ENCODE results near the gene YWHAE. TPM values are rescaled to one million over a fixed set of nuclear protein-coding genes. Genes with fewer than 3 reads are reported as not detected.

The YWHAE gene
- total and polyA plus RNA-seq, 9 of the 15 experiments (the other 6 are each of a cell fraction or from before 2014, with no cell fraction given): 184 to 727 (median 448) TPM

DNA sequence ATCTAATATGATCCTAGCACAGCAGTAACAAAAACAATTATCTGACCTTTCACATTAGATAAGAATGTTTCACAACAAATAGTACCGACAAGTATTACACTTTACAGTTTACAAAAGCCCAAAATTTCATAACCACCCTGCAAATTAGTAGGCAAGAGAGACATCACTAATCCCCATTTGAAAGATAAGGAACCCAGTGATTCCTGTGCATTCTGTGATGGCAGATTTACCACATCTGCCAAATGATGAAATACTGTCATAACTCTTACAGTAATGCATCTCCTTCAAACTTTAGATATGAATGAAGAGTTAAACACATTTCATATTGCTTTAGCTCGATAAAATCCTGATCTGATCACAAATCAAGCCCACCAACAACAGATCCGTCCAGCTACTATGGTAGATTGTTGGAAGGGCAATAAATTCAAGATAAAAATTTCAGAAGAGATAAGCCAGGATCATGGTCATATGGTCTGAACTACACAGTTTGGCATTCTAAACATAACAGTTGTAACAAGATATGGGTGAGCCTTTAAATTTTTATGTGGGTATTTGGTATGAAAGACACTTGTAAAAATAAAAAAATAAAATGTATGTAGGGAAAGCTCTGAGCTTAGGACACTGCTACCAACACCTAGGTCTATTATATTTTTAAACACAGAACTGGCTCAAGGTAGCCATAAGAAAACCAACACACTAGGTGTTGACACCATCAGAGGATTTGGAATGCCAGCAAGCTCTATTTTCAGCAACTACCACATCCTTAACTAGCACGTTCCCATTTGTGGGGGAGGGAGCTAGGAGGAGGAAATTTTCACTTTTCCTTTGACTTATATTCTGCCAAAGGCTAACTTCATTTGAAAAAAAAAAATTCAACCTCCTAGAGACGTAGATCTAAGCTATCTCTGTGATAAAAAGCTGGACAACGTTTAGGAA, 9.3 kb downstream of the YWHAE start (continued):
- TF ChIP-seq, protein P1, sequence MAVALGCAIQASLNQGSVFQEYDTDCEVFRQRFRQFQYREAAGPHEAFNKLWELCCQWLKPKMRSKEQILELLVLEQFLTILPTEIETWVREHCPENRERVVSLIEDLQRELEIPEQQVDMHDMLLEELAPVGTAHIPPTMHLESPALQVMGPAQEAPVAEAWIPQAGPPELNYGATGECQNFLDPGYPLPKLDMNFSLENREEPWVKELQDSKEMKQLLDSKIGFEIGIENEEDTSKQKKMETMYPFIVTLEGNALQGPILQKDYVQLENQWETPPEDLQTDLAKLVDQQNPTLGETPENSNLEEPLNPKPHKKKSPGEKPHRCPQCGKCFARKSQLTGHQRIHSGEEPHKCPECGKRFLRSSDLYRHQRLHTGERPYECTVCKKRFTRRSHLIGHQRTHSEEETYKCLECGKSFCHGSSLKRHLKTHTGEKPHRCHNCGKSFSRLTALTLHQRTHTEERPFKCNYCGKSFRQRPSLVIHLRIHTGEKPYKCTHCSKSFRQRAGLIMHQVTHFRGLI (CRISPR knock-in tag; IDR thresholded peaks at IDR 0.05): no peak
- TF ChIP-seq TAF15 (IDR thresholded peaks at IDR 0.05; ENCODE audit: low read depth, low read length) (no peak), HCFC1 (IDR thresholded peaks at IDR 0.05; ENCODE audit: low read depth, low read length) (no peak), MYC (IDR thresholded peaks at IDR 0.05; ENCODE audit: low read depth, low read length) (no peak), MYC (CRISPR knock-in tag; IDR thresholded peaks at IDR 0.05; ENCODE audit: borderline replicate concordance, low read depth) (no peak), POLR2B (IDR thresholded peaks at IDR 0.05; ENCODE audit: low read depth, partially characterized antibody) (no peak), ZNF165 (CRISPR knock-in tag; IDR thresholded peaks at IDR 0.05; ENCODE audit: borderline replicate concordance) (no peak), ZNF785 (CRISPR knock-in tag; IDR thresholded peaks at IDR 0.05) (no peak), CREM (IDR thresholded peaks at IDR 0.05; ENCODE audit: low read depth) (no peak), ASH1L (IDR thresholded peaks at IDR 0.05; ENCODE audit: borderline replicate concordance, low read depth, partially characterized antibody) (no peak), RHOXF2B (CRISPR knock-in tag; conservative IDR thresholded peaks at IDR 0.05) (no peak), MBD2 (IDR thresholded peaks at IDR 0.05; ENCODE audit: borderline replicate concordance, low read depth) (no peak), STAT5A (IDR thresholded peaks at IDR 0.05; ENCODE audit: borderline replicate concordance, low read length) (no peak), HNRNPLL (IDR thresholded peaks at IDR 0.05; ENCODE audit: low read depth, low read length, poor library complexity, severe bottlenecking) (no peak), MAFF (IDR thresholded peaks at IDR 0.05; ENCODE audit: low read length) (no peak), ZNF551 (CRISPR knock-in tag; IDR thresholded peaks at IDR 0.05) (no peak), HIVEP1 (CRISPR knock-in tag; IDR thresholded peaks at IDR 0.05) (no peak), TSC22D4 (tag; IDR thresholded peaks at IDR 0.05) (no peak), NR4A1 (CRISPR knock-in tag; IDR thresholded peaks at IDR 0.05) (no peak), NR4A1 (tag; IDR thresholded peaks at IDR 0.05) (no peak)
- TF ChIP-seq, protein P2, sequence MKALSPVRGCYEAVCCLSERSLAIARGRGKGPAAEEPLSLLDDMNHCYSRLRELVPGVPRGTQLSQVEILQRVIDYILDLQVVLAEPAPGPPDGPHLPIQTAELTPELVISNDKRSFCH (CRISPR knock-in tag; IDR thresholded peaks at IDR 0.05): no peak
- TF ChIP-seq, protein P2 (tag; IDR thresholded peaks at IDR 0.05): no peak
- TF ChIP-seq, protein P3, sequence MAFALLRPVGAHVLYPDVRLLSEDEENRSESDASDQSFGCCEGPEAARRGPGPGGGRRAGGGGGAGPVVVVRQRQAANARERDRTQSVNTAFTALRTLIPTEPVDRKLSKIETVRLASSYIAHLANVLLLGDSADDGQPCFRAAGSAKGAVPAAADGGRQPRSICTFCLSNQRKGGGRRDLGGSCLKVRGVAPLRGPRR (CRISPR knock-in tag; IDR thresholded peaks at IDR 0.05): no peak
- TF ChIP-seq, protein P4, sequence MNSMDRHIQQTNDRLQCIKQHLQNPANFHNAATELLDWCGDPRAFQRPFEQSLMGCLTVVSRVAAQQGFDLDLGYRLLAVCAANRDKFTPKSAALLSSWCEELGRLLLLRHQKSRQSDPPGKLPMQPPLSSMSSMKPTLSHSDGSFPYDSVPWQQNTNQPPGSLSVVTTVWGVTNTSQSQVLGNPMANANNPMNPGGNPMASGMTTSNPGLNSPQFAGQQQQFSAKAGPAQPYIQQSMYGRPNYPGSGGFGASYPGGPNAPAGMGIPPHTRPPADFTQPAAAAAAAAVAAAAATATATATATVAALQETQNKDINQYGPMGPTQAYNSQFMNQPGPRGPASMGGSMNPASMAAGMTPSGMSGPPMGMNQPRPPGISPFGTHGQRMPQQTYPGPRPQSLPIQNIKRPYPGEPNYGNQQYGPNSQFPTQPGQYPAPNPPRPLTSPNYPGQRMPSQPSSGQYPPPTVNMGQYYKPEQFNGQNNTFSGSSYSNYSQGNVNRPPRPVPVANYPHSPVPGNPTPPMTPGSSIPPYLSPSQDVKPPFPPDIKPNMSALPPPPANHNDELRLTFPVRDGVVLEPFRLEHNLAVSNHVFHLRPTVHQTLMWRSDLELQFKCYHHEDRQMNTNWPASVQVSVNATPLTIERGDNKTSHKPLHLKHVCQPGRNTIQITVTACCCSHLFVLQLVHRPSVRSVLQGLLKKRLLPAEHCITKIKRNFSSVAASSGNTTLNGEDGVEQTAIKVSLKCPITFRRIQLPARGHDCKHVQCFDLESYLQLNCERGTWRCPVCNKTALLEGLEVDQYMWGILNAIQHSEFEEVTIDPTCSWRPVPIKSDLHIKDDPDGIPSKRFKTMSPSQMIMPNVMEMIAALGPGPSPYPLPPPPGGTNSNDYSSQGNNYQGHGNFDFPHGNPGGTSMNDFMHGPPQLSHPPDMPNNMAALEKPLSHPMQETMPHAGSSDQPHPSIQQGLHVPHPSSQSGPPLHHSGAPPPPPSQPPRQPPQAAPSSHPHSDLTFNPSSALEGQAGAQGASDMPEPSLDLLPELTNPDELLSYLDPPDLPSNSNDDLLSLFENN (IDR thresholded peaks at IDR 0.05; ENCODE audit: low read depth in 2 of 2, low read length in 2 of 2): no peak

All from K562 (cell line).